Measurements from ENCODE around the gene SORCS3.

SORCS3 gene

GRCh38 chr10:104822088-104822487, 181.0 kb downstream of the SORCS3 start:
- Histone ChIP-seq H2AFZ (ENCODE audit: low read length) (no peak overlapping the region), H3K4me2 (ENCODE audit: low read depth, low read length, poor library complexity, severe bottlenecking) (no peak overlapping the region), H3K9me3 (ENCODE audit: insufficient read depth, low read depth, low read length) (no peaks in the 10 kb centered on the region), H3K4me3 (ENCODE audit: low read length, poor library complexity, severe bottlenecking) (no peak overlapping the region), H4K20me1 (ENCODE audit: insufficient read depth, low read length, poor library complexity, severe bottlenecking) (no peaks in the 10 kb centered on the region), H3F3A (ENCODE audit: low read depth) (no peaks in the 10 kb centered on the region), H3K9ac (ENCODE audit: low read depth, low read length, poor library complexity, severe bottlenecking) (no peak overlapping the region), H3K36me3 (ENCODE audit: insufficient read depth, low read length) (no peaks in the 10 kb centered on the region), H3K79me2 (ENCODE audit: insufficient read depth, low read length) (no peaks in the 10 kb centered on the region), H3K27me3 (ENCODE audit: insufficient read depth, low read length, poor library complexity, severe bottlenecking) (no peaks in the 10 kb centered on the region), H3K4me1 (ENCODE audit: insufficient read depth, low read length, poor library complexity, severe bottlenecking) (no peaks in the 10 kb centered on the region), H3K9me2 (replicated peaks; ENCODE audit: low read depth, low read length) (no peaks in the 10 kb centered on the region)
- TF ChIP-seq EZH2phosphoT487 (IDR thresholded peaks at IDR 0.05; ENCODE audit: borderline replicate concordance) (no peak), CTCF (conservative IDR thresholded peaks at IDR 0.05; ENCODE audit: low read length) (no peak)

GRCh38 chr10:104824380-104825006, 183.4 kb downstream of the SORCS3 start:
- no peaks in the 10 kb centered on the region for H3K9me2 ChIP-seq (replicated peaks; ENCODE audit: low read depth, low read length)
- H3K9ac ChIP-seq (ENCODE audit: low read depth, low read length, poor library complexity, severe bottlenecking), result no peak overlapping the region
- H3K79me2 ChIP-seq (ENCODE audit: insufficient read depth, low read length), result no peaks in the 10 kb centered on the region
- H3F3A ChIP-seq (ENCODE audit: low read depth), result no peaks in the 10 kb centered on the region
- no peak overlapping the region for H3K4me2 ChIP-seq (ENCODE audit: low read depth, low read length, poor library complexity, severe bottlenecking)
- no peaks in the 10 kb centered on the region; the same call in 1 of the 2 replicates for H3K9me3 ChIP-seq (ENCODE audit: insufficient read depth, low read depth, low read length)
- H3K4me1 ChIP-seq (ENCODE audit: insufficient read depth, low read length, poor library complexity, severe bottlenecking), result no peaks in the 10 kb centered on the region
- H2AFZ ChIP-seq (ENCODE audit: low read length), result no peak overlapping the region
- no peaks in the 10 kb centered on the region for H3K27me3 ChIP-seq (ENCODE audit: insufficient read depth, low read length, poor library complexity, severe bottlenecking)
- no peaks in the 10 kb centered on the region for H4K20me1 ChIP-seq (ENCODE audit: insufficient read depth, low read length, poor library complexity, severe bottlenecking)
- H3K36me3 ChIP-seq (ENCODE audit: insufficient read depth, low read length), result no peaks in the 10 kb centered on the region
- H3K4me3 ChIP-seq (ENCODE audit: low read length, poor library complexity, severe bottlenecking), result no peak overlapping the region
- TF ChIP-seq CTCF (conservative IDR thresholded peaks at IDR 0.05; ENCODE audit: low read length) (no peak), EZH2phosphoT487 (IDR thresholded peaks at IDR 0.05; ENCODE audit: borderline replicate concordance) (no peak)

- H2AFZ ChIP-seq (ENCODE audit: low read length), result no peak overlapping the region
- no peaks in the 10 kb centered on the region for H3K36me3 ChIP-seq (ENCODE audit: insufficient read depth, low read length)
- H3K9ac ChIP-seq (ENCODE audit: low read depth, low read length, poor library complexity, severe bottlenecking), result no peak overlapping the region
- no peaks in the 10 kb centered on the region; the same call in 1 of the 2 replicates for H3K9me3 ChIP-seq (ENCODE audit: insufficient read depth, low read depth, low read length)
- TF ChIP-seq EZH2phosphoT487 (IDR thresholded peaks at IDR 0.05; ENCODE audit: borderline replicate concordance), result no peak
- TF ChIP-seq CTCF (conservative IDR thresholded peaks at IDR 0.05; ENCODE audit: low read length), result no peak
- H3K4me3 ChIP-seq (ENCODE audit: low read length, poor library complexity, severe bottlenecking), result no peak overlapping the region
- no peaks in the 10 kb centered on the region for H3K9me2 ChIP-seq (replicated peaks; ENCODE audit: low read depth, low read length)
- no peaks in the 10 kb centered on the region for H3F3A ChIP-seq (ENCODE audit: low read depth)
- no peaks in the 10 kb centered on the region for H3K4me1 ChIP-seq (ENCODE audit: insufficient read depth, low read length, poor library complexity, severe bottlenecking)
- no peak overlapping the region for H3K4me2 ChIP-seq (ENCODE audit: low read depth, low read length, poor library complexity, severe bottlenecking)
- no peaks in the 10 kb centered on the region for H4K20me1 ChIP-seq (ENCODE audit: insufficient read depth, low read length, poor library complexity, severe bottlenecking)
- no peaks in the 10 kb centered on the region for H3K79me2 ChIP-seq (ENCODE audit: insufficient read depth, low read length)
- no peaks in the 10 kb centered on the region for H3K27me3 ChIP-seq (ENCODE audit: insufficient read depth, low read length, poor library complexity, severe bottlenecking)
These were observed 190.2 kb downstream of the SORCS3 start for GRCh38 chr10:104831272-104831671.

Measured in Loucy (cell line).